HepG2 (cell line): ENCODE data around the gene BIRC7. TPM values are rescaled to one million over a fixed set of nuclear protein-coding genes. Genes with fewer than 3 reads are reported as not detected.

Source experiments
- ESRRA ChIP-seq: sonication (generic); formaldehyde crosslinking; IDR thresholded peaks from 2 replicates; pipeline ENCODE4 v1.5.1; 2020; ENCODE audit warnings: mild to moderate bottlenecking, low read depth, missing genetic modification reagents
- IKZF4 ChIP-seq: sonication (generic); formaldehyde crosslinking; IDR thresholded peaks from 2 replicates; pipeline ENCODE4 v1.5.1; 2020; ENCODE audit warnings: borderline replicate concordance, mild to moderate bottlenecking, low read depth, missing genetic modification reagents; ENCODE audit errors: not compliant biosample characterization
- MEF2D ChIP-seq: sonication (generic); formaldehyde crosslinking; IDR thresholded peaks from 2 replicates; pipeline ENCODE4 v1.5.1; 2020; ENCODE audit warnings: mild to moderate bottlenecking, missing genetic modification reagents
- NR2F1 ChIP-seq, 2 experiments: fragments of 450-650 bp in 1 of 2; formaldehyde crosslinking in 1 of 2; IDR thresholded peaks; 2 replicates each; pipeline versions ENCODE4 v1.5.0 to v1.6.1; 2016 to 2020; ENCODE audit warnings: mild to moderate bottlenecking in 1 of 2, missing compliant biosample characterization in 1 of 2, missing genetic modification reagents in 1 of 2, moderate library complexity in 1 of 2
- NR2F6 ChIP-seq, 2 experiments: IDR thresholded peaks; 2 replicates each; pipeline ENCODE4 v1.6.1; 2016; ENCODE audit warnings: antibody characterized with exemption in 1 of 2, mild to moderate bottlenecking in 1 of 2
- PAXIP1 ChIP-seq: sonication (generic); formaldehyde crosslinking; conservative IDR thresholded peaks from 2 replicates; pipeline ENCODE4 v1.4.0; 2020; ENCODE audit warnings: mild to moderate bottlenecking, missing genetic modification reagents, moderate library complexity
- POGK ChIP-seq: sonication (generic); formaldehyde crosslinking; conservative IDR thresholded peaks from 2 replicates; pipeline ENCODE4 v1.8.0; 2022; ENCODE audit warnings: mild to moderate bottlenecking, moderate library complexity, missing genetic modification reagents
- SMAD9 ChIP-seq: sonication (generic); formaldehyde crosslinking; IDR thresholded peaks from 2 replicates; pipeline ENCODE4 v1.5.1; 2020; ENCODE audit warnings: mild to moderate bottlenecking, missing genetic modification reagents
- SMARCC2 ChIP-seq: fragments of 450-650 bp; IDR thresholded peaks from 2 replicates; pipeline ENCODE4 v1.6.1; 2017; ENCODE audit warnings: antibody characterized with exemption, mild to moderate bottlenecking
- SOX5 ChIP-seq: IDR thresholded peaks from 2 replicates; pipeline ENCODE4 v1.6.1; 2016; ENCODE audit warnings: borderline replicate concordance
- SRSF1 ChIP-seq: fragments of 200-400 bp; formaldehyde crosslinking; optimal IDR thresholded peaks from 2 replicates; pipeline ENCODE3; 2017; ENCODE audit warnings: mild to moderate bottlenecking, low read depth, low read length, moderate library complexity
- ZNF180 ChIP-seq: sonication (generic); formaldehyde crosslinking; IDR thresholded peaks from 2 replicates; pipeline ENCODE4 v1.4.0; 2020; ENCODE audit warnings: low read depth, missing genetic modification reagents, borderline replicate concordance
- ZNF597 ChIP-seq: sonication (generic); formaldehyde crosslinking; IDR thresholded peaks from 2 replicates; pipeline ENCODE4 v1.5.0; 2020; ENCODE audit warnings: missing genetic modification reagents
- ZNF770 ChIP-seq: sonication (generic); formaldehyde crosslinking; IDR thresholded peaks from 2 replicates; pipeline ENCODE4 v1.5.0; 2020; ENCODE audit warnings: mild to moderate bottlenecking, missing genetic modification reagents
- polyA plus RNA-seq, 8 experiments: library from polyadenylated mRNA; depleted of rRNA in 3 of 8; stranded (reverse) in 7 of 8; unstranded in 1 of 8; fragments of >200 nt; fragmentation: Illumina TruSeq in 4 of 8; extraction: Trizol in 4 of 8; gene quantifications; 2 replicates each; pipeline versions ENCODE4 v1.2.1 to v1.2.3, GENCODE V29; 2011 to 2016; ENCODE audit warnings: low read depth in 4 of 8, missing spikeins in 1 of 8, mixed read lengths in 1 of 8; ENCODE audit not compliant: insufficient read depth in 1 of 8
- total RNA-seq, 5 experiments: library from RNA; depleted of rRNA; stranded (reverse); fragments of >200 nt; fragmentation: Illumina TruSeq; extraction: Trizol; gene quantifications; 2 replicates each; pipeline ENCODE4 v1.2.3, GENCODE V29; 2016; ENCODE audit warnings: low read depth in 1 of 5
- TF ChIP-seq, protein P1 (sequence below): sonication (generic); formaldehyde crosslinking; IDR thresholded peaks from 2 replicates; pipeline ENCODE4 v1.5.1; 2020; ENCODE audit warnings: mild to moderate bottlenecking, moderate library complexity, missing genetic modification reagents
- TF ChIP-seq, protein P2 (sequence below): sonication (generic); formaldehyde crosslinking; IDR thresholded peaks from 2 replicates; pipeline ENCODE4 v1.8.0; 2022; ENCODE audit warnings: missing genetic modification reagents, mild to moderate bottlenecking, moderate library complexity, borderline replicate concordance

The BIRC7 gene
- total and polyA plus RNA-seq, 2 of the 13 experiments (the other 11 are each of a cell fraction or from before 2014, with no cell fraction given) = 0.27 to 5.1 TPM

GRCh38 chr20:63241272-63241671, 5.6 kb downstream of the BIRC7 start (continued):
- TF ChIP-seq, protein P1, sequence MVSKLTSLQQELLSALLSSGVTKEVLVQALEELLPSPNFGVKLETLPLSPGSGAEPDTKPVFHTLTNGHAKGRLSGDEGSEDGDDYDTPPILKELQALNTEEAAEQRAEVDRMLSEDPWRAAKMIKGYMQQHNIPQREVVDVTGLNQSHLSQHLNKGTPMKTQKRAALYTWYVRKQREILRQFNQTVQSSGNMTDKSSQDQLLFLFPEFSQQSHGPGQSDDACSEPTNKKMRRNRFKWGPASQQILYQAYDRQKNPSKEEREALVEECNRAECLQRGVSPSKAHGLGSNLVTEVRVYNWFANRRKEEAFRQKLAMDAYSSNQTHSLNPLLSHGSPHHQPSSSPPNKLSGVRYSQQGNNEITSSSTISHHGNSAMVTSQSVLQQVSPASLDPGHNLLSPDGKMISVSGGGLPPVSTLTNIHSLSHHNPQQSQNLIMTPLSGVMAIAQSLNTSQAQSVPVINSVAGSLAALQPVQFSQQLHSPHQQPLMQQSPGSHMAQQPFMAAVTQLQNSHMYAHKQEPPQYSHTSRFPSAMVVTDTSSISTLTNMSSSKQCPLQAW = 0 out of 2 replicates have a peak, but pooled peaks have one; percentile 36
- 0 out of 2 replicates have a peak, but pooled peaks have one; percentile 17 for TF ChIP-seq SOX5 (CRISPR knock-in tag)
- no peak for TF ChIP-seq ZNF770 (CRISPR knock-in tag)
- TF ChIP-seq SMARCC2 = no peak
- TF ChIP-seq ZNF180 (CRISPR knock-in tag) = no peak
- TF ChIP-seq, protein P2, sequence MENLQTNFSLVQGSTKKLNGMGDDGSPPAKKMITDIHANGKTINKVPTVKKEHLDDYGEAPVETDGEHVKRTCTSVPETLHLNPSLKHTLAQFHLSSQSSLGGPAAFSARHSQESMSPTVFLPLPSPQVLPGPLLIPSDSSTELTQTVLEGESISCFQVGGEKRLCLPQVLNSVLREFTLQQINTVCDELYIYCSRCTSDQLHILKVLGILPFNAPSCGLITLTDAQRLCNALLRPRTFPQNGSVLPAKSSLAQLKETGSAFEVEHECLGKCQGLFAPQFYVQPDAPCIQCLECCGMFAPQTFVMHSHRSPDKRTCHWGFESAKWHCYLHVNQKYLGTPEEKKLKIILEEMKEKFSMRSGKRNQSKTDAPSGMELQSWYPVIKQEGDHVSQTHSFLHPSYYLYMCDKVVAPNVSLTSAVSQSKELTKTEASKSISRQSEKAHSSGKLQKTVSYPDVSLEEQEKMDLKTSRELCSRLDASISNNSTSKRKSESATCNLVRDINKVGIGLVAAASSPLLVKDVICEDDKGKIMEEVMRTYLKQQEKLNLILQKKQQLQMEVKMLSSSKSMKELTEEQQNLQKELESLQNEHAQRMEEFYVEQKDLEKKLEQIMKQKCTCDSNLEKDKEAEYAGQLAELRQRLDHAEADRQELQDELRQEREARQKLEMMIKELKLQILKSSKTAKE (CRISPR knock-in tag) = 0 out of 2 replicates have a peak, but pooled peaks have one; percentile 19
- no peak for TF ChIP-seq ZNF597 (CRISPR knock-in tag)
- TF ChIP-seq SRSF1 = peak; percentile 35
- TF ChIP-seq ESRRA = 0 out of 2 replicates have a peak, but pooled peaks have one; percentile 36
- TF ChIP-seq IKZF4 (CRISPR knock-in tag) = no peak
- peak; percentile 62 for TF ChIP-seq NR2F6 (IDR thresholded peaks at IDR 0.05)
- peak; percentile 62; the same call in 1 of the 2 replicates for TF ChIP-seq NR2F6 (CRISPR knock-in tag; IDR thresholded peaks at IDR 0.05)
- TF ChIP-seq POGK (CRISPR knock-in tag) = 0 out of 2 replicates have a peak, but pooled peaks have one; percentile 33
- peak in 1 of 2 experiments; percentile 65; a peak in 1 of 4 replicates for TF ChIP-seq NR2F1 (CRISPR knock-in tag; IDR thresholded peaks at IDR 0.05)
- peak; percentile 80 for TF ChIP-seq PAXIP1
- TF ChIP-seq SMAD9 (CRISPR knock-in tag) = no peak
- TF ChIP-seq MEF2D = no peak
